ENCODE measurements around the gene PTGER2.

Gene PTGER2

DNA sequence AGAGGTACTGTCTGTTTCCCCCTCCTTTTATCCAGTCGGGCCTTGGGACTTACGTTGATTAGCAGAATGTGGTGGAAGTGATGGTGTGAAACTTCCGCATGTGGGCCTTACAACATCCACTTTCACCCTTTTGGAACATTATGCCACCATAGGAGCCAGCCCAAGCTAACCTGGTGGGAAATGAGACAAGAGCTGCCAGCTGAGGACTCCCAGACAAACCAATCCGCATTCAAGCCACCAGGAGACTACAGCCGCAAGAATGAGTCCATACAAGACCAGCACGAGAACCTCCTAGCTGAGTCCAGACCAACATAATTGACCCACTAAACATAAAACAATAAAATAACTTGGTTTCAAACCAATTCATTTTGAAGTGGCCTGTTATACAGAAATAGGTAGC is 9.1 kb upstream of the PTGER2 start:
- DNase-seq (ENCODE audit: low read depth, low spot score): no peak

DNA sequence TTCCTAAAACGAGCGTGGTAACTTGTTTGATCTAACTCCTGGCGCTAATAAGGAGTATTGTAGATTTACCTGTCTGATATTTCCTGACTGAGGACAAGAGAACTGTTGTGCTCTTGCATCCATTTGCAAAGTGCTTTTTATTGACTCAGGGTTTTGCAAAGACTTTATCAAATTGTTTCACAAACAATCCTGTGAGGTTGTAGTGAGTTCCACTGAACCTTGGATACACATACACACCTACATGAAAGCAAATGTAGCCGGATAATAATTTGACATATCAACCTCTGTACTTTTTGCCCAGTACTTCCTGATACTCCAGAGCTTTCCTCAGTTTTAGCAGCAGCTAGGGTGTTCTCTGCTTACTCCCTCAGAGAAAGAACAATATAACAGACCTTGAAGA is 6.7 kb upstream of the PTGER2 start:
- no peak for DNase-seq (ENCODE audit: low read depth, low spot score)

DNA sequence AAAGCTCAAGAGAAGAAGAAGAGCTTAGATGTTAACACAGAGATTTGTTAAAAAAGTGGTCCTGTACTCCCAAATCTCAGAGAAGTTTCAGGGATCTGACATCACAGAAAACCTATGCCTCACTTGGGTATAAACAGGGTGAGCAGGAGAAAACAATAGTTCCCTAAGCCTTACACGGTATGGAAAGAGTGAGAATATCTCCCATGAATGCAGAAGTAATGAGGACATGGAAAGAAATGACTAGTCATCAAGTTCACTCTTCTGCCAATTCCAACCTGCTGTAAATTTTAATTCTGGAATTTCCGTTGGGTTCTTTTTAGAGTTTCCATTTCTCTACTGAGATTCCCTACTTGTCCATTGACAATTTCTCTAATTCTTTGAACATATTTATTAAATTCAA is 6.2 kb upstream of the PTGER2 start:
- no peak for DNase-seq (ENCODE audit: low read depth, low spot score)

DNA sequence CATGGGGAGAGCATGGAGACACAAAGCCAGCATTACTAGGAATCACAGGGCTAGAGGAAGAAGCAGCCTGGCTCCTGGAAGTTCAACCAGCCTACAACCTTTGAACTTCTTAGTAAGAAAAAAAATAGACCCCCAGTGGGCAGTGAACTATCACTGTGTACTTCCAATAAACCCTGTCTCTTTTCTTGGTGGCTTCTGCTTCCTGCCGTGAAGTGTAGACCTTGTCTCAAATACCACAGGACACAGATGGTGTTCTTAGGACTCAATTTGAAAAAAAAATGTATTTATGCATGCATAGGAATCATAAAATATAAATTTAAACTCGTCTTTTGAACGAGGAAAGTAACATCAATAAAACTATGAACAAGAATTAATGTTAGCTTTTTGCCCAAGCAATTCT is 3.6 kb upstream of the PTGER2 start:
- DNase-seq (ENCODE audit: low read depth, low spot score): no peak

DNA sequence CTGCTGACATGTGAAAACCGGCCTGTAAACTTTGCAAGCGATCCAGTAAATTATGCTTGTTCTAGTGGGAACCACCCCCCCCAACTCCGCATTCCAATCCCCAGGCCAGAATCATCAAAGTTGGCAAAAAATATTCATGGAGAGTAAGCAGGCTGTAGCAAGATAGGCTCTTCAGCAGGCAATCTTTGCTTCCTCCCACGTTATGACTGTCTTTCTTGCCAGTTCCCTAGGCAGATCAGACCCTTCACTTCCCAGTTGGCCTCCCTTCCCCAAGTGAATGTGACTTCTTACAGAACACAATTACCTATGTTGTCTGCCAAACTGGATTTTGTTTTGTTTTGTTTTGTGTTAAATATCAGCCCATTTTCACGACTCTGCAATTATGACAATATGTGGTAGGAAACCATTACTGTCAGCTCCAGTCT is 1.2 kb upstream of the PTGER2 start:
- DNase-seq (ENCODE audit: low read depth, low spot score): no peak

DNA sequence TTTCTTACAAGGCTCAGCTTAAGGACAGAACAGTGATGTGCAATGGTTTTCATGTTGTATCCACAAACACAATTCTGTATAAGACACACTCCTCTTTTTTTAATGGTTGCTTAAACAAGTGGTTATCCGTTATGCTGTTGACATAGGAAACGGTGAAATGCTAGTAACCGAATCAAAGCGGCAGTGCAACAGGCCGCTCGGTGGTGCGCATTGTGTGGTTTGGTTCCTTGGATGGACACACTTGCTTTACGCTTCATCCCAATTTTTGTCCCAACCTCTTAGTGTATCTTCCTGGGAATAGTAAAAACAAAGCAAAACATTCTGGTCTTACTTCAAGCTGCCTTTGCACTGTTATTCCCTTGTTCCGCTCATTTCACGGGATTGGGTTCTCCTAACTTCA is 650 bp upstream of the PTGER2 start:
- DNase-seq (ENCODE audit: low read depth, low spot score): no peak

DNA sequence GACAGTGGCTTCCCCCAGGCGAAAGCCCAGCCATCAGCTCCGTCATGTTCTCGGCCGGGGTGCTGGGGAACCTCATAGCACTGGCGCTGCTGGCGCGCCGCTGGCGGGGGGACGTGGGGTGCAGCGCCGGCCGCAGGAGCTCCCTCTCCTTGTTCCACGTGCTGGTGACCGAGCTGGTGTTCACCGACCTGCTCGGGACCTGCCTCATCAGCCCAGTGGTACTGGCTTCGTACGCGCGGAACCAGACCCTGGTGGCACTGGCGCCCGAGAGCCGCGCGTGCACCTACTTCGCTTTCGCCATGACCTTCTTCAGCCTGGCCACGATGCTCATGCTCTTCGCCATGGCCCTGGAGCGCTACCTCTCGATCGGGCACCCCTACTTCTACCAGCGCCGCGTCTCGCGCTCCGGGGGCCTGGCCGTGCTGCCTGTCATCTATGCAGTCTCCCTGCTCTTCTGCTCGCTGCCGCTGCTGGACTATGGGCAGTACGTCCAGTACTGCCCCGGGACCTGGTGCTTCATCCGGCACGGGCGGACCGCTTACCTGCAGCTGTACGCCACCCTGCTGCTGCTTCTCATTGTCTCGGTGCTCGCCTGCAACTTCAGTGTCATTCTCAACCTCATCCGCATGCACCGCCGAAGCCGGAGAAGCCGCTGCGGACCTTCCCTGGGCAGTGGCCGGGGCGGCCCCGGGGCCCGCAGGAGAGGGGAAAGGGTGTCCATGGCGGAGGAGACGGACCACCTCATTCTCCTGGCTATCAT is 663 bp downstream of the PTGER2 start:
- no peak for DNase-seq (ENCODE audit: low read depth, low spot score)

DNA sequence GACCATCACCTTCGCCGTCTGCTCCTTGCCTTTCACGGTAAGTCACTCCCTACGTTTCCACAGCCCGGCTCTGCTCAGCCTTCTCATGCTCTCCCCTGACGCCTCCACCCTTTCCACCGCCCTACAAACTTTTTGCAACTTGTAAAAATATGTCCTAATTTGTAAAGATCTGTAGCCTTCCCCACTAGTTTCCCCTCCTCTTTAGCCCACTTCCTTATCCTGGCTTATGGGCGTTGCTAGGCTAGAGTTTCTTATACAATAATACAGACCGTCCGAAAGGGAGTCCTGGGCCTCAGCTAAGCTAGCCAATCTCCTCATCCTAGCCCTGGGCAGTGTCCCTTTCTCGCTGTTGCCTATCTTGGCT is 1.2 kb downstream of the PTGER2 start:
- DNase-seq (ENCODE audit: low read depth, low spot score): no peak

DNA sequence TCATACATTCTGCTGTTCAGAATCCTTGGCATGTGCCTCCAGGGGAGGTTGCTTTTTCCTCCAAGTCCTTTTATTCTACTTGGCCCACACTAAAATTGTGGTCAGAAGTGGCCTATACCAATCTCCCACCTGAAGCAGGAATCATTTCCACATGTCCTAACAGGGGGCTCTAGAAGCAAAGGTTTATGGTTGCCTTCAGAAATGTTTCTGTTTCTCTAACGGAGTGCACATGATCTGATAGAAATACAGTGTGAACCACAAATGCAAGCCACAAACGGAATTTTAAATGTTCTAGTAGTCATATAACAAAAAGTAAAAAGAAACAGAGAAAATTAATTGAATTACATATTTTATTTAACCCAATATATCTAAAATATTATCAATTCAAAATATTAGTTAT is 4.0 kb downstream of the PTGER2 start:
- no peak for DNase-seq (ENCODE audit: low read depth, low spot score)

DNA sequence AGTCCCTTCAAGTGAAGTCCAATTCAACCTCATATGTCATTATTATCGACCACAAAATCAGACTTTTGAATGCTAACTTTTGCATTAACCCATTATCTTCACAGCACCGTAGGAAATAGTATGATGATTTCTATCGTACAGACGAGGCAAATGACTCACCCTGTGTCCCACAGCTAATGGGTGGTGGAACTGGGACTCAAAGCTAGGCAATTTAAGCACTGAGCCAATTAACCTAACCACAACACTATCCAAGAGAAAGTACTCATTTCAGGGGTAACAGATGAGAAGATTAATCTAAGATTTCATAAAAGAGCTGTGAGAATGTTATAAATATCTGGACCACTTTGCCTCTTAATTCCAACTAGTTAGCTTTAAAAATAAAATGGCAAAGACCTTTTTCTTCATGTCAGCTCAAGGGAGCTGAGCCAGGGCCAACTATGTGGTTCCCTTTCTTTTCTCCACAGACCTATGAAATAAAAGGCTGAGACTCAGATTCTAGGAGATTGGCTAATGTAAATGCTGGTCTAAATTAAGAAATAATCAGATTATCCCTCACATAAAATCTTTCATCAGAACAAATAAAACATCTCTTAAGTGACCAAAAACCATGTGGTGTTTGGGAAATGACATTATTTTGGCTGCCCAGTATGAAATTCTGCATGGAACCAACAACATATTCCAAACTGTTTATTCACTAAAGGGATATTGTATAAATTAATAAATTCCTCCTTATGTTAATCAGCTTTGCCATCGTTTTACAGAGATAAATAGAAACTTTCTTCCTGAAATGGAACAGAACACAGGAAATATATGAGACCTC is 4.9 kb downstream of the PTGER2 start:
- no peak for DNase-seq (ENCODE audit: low read depth, low spot score)

DNA sequence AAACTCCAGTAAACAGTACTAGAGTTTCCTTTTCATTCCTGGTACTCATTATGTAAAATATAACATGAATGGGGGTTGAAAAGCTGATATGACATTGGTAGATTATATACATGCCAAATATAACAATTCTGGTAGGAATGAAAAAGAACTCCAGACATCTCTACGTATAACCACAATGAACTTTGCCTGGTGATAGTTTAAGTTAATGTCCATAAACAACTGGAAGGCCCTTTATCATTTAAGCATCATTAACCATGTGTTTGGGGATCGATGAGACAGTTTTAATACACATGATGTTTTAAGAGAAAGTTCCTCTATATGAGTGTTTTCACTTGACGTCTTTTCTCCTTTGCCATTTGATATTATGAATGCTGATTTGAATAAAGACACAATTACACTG is 5.8 kb downstream of the PTGER2 start:
- no peak for DNase-seq (ENCODE audit: low read depth, low spot score)

DNA sequence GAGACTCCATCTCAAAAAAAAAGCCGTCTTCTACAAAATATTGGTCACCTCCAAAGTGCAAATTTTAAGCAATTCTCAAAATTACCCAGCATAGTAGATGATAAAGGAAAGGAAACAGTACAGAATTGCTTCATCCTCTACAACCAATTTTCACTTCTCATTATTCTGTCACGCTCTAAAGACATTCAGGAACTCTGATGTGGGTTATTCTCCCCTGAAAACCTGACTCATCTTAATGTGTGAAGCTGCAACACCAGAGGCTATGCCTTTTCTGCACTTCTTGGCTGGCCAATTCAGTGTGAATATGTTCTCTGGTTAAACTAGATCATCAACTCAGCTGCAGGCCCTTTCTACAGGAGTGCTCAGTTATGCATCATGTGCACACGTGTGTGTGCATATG is 11.0 kb downstream of the PTGER2 start:
- DNase-seq (ENCODE audit: low read depth, low spot score): no peak

DNA sequence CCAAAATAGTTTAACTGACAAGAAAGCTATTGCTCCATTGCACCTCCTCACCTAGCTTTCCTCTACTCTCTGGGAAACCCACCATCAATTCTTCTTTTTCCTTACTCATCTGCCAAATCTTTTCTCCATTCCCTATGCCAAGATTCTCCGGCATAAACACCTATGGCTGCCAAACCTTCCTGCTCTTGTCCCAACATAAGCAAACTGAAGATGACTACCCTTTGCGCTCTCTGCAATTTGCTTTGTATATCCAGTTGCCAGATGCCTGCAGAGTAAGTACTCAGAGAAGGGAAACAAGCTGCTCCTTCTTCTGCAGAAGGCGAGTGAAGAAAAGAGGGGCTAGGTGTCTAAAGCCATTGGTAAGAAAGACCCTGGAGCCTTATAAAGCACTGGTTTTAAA is 11.5 kb downstream of the PTGER2 start:
- no peak for DNase-seq (ENCODE audit: low read depth, low spot score)

DNA sequence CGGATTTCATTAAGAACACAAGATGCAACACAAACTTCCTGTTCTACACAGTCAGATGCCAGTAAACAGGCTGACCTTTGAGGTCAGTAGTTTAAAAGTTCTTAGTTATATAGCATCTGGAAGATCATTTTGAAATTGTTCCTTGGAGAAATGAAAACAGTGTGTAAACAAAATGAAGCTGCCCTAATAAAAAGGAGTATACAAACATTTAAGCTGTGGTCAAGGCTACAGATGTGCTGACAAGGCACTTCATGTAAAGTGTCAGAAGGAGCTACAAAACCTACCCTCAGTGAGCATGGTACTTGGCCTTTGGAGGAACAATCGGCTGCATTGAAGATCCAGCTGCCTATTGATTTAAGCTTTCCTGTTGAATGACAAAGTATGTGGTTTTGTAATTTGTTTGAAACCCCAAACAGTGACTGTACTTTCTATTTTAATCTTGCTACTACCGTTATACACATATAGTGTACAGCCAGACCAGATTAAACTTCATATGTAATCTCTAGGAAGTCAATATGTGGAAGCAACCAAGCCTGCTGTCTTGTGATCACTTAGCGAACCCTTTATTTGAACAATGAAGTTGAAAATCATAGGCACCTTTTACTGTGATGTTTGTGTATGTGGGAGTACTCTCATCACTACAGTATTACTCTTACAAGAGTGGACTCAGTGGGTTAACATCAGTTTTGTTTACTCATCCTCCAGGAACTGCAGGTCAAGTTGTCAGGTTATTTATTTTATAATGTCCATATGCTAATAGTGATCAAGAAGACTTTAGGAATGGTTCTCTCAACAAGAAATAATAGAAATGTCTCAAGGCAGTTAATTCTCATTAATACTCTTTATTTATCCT is 13.5 kb downstream of the PTGER2 start:
- DNase-seq (ENCODE audit: low read depth, low spot score): no peak

DNA sequence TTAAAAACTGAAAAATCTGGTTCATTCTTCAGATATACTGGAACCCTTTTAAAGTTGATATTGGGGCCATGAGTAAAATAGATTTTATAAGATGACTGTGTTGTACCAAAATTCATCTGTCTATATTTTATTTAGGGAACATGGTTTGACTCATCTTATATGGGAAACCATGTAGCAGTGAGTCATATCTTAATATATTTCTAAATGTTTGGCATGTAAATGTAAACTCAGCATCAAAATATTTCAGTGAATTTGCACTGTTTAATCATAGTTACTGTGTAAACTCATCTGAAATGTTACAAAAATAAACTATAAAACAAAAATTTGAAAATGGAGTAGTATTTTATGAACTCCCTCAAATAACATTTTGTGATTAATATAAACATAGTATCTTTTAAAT is 14.2 kb downstream of the PTGER2 start:
- no peak for DNase-seq (ENCODE audit: low read depth, low spot score)

DNA sequence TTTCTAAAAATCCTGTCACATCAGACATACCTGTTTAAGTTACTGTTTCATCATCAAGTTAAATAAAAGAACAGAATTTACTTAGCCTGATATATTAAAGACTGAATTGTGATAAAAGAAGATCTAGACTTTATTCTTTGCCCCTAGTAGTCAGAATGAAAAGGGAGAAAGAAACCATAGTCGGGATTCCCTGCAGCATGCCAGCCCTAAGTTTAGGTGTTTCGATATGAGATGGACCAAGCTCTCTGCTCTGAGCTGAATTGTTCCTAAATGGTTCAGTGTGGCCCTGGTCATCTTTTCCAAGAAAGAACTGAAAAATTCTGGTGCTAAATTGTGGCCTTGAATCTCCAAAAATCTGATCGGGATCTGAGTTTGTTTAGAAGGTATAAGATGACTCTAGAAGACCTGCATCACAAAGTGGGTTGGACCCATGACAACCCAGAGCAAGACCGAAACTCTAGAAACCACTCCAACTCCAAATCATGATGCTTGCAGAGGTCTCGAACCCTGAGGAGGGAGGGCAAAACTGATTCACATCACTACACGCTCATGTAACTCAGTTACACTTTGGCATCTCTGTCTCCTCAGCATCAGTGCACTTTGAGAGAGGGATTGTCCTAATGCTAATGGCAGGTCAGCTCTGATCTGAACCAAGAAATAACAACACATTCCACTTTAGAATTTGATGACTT is 15.7 kb downstream of the PTGER2 start:
- no peak for DNase-seq (ENCODE audit: low read depth, low spot score)

DNA sequence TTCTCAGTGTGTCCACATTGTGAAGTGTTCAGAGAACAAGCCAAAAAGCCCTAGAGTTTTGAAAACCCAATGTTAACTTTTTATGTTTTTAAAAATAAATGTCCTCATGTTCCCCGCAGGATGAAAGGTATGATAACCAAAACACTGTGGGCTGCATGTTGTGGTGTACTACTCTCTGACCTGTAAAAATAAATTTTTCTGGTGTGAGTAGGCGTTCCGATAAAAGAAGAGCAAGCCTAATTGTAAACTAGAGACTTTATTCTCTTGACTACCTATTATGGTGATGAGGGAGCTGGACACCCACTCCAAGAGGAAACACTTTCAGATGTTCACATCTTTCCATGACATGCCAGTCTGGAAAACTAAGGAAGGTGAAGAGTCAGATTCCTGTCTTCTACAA is 18.2 kb downstream of the PTGER2 start:
- DNase-seq (ENCODE audit: low read depth, low spot score): no peak

DNA sequence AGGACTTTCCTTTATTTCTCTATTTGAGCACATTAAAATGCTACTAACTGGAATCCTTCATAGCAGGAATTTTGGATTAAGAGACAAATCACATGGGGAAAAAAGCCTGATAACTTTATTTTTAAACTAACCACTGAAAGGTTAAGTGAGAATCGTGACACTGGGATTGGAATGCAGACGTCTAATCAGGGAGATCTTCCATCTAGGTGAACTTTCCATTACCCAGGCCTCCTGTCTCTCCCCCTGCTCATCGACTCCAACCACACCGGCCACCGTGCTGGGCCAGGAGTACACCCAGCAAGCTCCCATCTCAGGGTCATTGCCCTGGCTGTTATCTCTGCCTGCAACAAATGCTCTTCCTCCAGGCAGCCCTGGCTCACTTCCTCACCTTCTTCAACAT is 19.0 kb downstream of the PTGER2 start:
- DNase-seq (ENCODE audit: low read depth, low spot score): no peak

DNA sequence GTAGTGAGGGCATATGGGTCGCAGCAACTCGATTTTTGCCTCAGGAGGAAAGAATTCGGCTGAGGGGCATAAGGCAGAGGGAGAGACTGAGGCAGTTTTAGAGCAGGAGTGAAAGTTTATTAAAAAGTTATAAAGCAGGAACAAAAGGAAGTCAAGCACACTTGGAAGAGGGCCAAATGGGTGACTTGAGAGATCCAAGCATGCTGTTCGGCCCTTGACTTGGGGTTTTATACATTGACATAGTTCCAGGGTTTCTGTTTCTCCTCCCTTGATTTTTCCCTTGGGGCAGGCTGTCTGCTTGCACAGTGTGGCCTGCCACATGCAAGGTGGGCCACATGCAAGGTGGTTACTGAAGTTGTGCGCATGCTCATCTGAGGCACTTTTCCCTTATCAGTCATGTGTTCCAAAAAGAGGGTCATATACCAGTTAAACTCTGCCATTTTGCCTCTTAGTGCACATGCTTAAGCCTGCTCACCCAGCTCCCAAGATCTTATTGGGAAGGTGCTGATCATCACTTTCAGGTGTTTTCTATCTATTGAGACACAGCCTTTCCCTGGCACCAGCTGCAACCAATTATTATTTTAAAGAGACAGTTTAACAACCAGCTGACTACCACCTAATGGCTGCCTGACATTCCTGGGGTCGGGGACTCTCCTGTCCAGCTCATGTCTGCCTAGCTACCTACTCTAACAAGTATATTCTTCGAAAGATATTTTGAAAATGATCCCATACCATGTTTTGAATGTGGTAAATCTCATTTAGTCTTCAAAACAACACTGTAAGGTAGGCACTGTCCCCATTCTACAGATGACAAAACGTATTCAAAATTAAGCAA is 19.9 kb downstream of the PTGER2 start:
- no peak for DNase-seq (ENCODE audit: low read depth, low spot score)

DNA sequence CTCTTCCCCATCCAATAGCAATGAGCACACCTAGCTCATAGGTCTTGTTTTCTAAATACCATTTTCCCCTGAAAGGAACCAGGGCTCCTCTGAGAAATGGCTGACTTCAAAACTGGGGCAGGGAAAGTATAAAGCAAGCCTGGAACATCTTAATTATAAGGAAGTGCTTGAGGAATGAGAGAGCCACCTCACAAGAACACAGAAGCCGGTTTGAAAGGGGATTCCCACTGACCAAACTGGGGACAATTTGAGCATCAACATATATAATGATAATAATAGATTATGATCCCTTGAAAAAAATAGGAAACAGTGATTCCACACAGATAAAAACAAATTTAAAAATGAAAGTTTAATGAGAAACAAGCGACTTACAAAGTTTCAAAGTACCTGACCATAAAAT is 22.1 kb downstream of the PTGER2 start:
- DNase-seq (ENCODE audit: low read depth, low spot score): no peak
